ENCODE data around the gene SLIT3. TPM values are rescaled to one million over a fixed set of nuclear protein-coding genes. Genes with fewer than 3 reads are reported as not detected.

The SLIT3 gene
- total and polyA plus RNA-seq, 4 donors: 18.1 to 22.5 (median 19.5) TPM

GRCh38 chr5:168784454-168784853 is 516.5 kb downstream of the SLIT3 start:
- no peak for DNase-seq (ENCODE audit: low read depth in 4 of 6, low spot score in 6 of 6)
- no peak overlapping the region for H3K4me3 ChIP-seq (ENCODE audit: low read depth, low read length)
- H3K27ac ChIP-seq (ENCODE audit: low read depth, low read length): no peak overlapping the region
- H3K27me3 ChIP-seq (ENCODE audit: control insufficient read depth, insufficient read depth, low read length): no peaks in the 10 kb centered on the region
- H3K9me3 ChIP-seq (ENCODE audit: control insufficient read depth, insufficient read depth, low read length): no peaks in the 10 kb centered on the region
- peaks cover 7% of the 10 kb centered on the region for H3K4me1 ChIP-seq (ENCODE audit: control insufficient read depth, insufficient read depth, low read length)
- H3K36me3 ChIP-seq (ENCODE audit: control insufficient read depth, insufficient read depth, low read length): no peaks in the 10 kb centered on the region
- no CpG with 5 or more reads among the region's 4 CpGs for WGBS (ENCODE audit: insufficient coverage)

- 32% methylated on average over 4 of the region's 10 CpGs for WGBS (ENCODE audit: insufficient coverage)
- peak in 2 of 6 donors; percentile 37 to 50 for DNase-seq (ENCODE audit: low read depth in 4 of 6, low spot score in 6 of 6)
- Histone ChIP-seq H3K4me1 (ENCODE audit: control insufficient read depth, insufficient read depth, low read length) (peaks cover 7% of the 10 kb centered on the region), H3K4me3 (ENCODE audit: low read depth, low read length) (no peak overlapping the region), H3K27ac (ENCODE audit: low read depth, low read length) (no peak overlapping the region), H3K27me3 (ENCODE audit: control insufficient read depth, insufficient read depth, low read length) (no peaks in the 10 kb centered on the region), H3K9me3 (ENCODE audit: control insufficient read depth, insufficient read depth, low read length) (no peaks in the 10 kb centered on the region), H3K36me3 (ENCODE audit: control insufficient read depth, insufficient read depth, low read length) (no peaks in the 10 kb centered on the region)
These were observed 518.9 kb downstream of the SLIT3 start for GRCh38 chr5:168781941-168782571.

GRCh38 chr5:168780888-168781287 is 520.1 kb downstream of the SLIT3 start:
- Histone ChIP-seq H3K36me3 (ENCODE audit: control insufficient read depth, insufficient read depth, low read length) (no peaks in the 10 kb centered on the region), H3K9me3 (ENCODE audit: control insufficient read depth, insufficient read depth, low read length) (no peaks in the 10 kb centered on the region), H3K27me3 (ENCODE audit: control insufficient read depth, insufficient read depth, low read length) (no peaks in the 10 kb centered on the region), H3K27ac (ENCODE audit: low read depth, low read length) (no peak overlapping the region), H3K4me3 (ENCODE audit: low read depth, low read length) (no peak overlapping the region), H3K4me1 (ENCODE audit: control insufficient read depth, insufficient read depth, low read length) (peaks cover 10% of the 10 kb centered on the region)
- DNase-seq (ENCODE audit: low read depth in 4 of 6, low spot score in 6 of 6): peak in 1 of 6 donors; percentile 60
- WGBS (ENCODE audit: insufficient coverage): 83% methylated on average over 1 of the region's 3 CpGs

- Histone ChIP-seq H3K36me3 (ENCODE audit: control insufficient read depth, insufficient read depth, low read length) (no peaks in the 10 kb centered on the region), H3K27ac (ENCODE audit: low read depth, low read length) (no peak overlapping the region), H3K27me3 (ENCODE audit: control insufficient read depth, insufficient read depth, low read length) (no peaks in the 10 kb centered on the region), H3K4me3 (ENCODE audit: low read depth, low read length) (no peak overlapping the region), H3K4me1 (ENCODE audit: control insufficient read depth, insufficient read depth, low read length) (peaks cover 13% of the 10 kb centered on the region), H3K9me3 (ENCODE audit: control insufficient read depth, insufficient read depth, low read length) (no peaks in the 10 kb centered on the region)
- 100% methylated on average over 3 of the region's 3 CpGs for WGBS (ENCODE audit: insufficient coverage)
- DNase-seq (ENCODE audit: low read depth in 4 of 6, low spot score in 6 of 6): no peak
These were observed 521.6 kb downstream of the SLIT3 start for GRCh38 chr5:168779333-168779732.

- 84% methylated on average over 10 of the region's 10 CpGs for WGBS (ENCODE audit: insufficient coverage)
These were observed 522.4 kb downstream of the SLIT3 start for GRCh38 chr5:168778536-168778935.

GRCh38 chr5:168777651-168778050 is 523.3 kb downstream of the SLIT3 start:
- peaks cover 2% of the 10 kb centered on the region for H3K36me3 ChIP-seq (ENCODE audit: control insufficient read depth, insufficient read depth, low read length)
- DNase-seq (ENCODE audit: low read depth in 4 of 6, low spot score in 6 of 6): no peak
- H3K27ac ChIP-seq (ENCODE audit: low read depth, low read length): no peak overlapping the region
- H3K9me3 ChIP-seq (ENCODE audit: control insufficient read depth, insufficient read depth, low read length): no peaks in the 10 kb centered on the region
- no peak overlapping the region for H3K4me3 ChIP-seq (ENCODE audit: low read depth, low read length)
- peaks cover 19% of the 10 kb centered on the region for H3K4me1 ChIP-seq (ENCODE audit: control insufficient read depth, insufficient read depth, low read length)
- 80% methylated on average over 1 of the region's 2 CpGs for WGBS (ENCODE audit: insufficient coverage)
- H3K27me3 ChIP-seq (ENCODE audit: control insufficient read depth, insufficient read depth, low read length): no peaks in the 10 kb centered on the region

More at GRCh38 chr5:168778536-168778935, 522.4 kb downstream of the SLIT3 start:
- Histone ChIP-seq H3K27me3 (ENCODE audit: control insufficient read depth, insufficient read depth, low read length) (no peaks in the 10 kb centered on the region), H3K9me3 (ENCODE audit: control insufficient read depth, insufficient read depth, low read length) (no peaks in the 10 kb centered on the region), H3K36me3 (ENCODE audit: control insufficient read depth, insufficient read depth, low read length) (no peaks in the 10 kb centered on the region), H3K27ac (ENCODE audit: low read depth, low read length) (no peak overlapping the region), H3K4me1 (ENCODE audit: control insufficient read depth, insufficient read depth, low read length) (peaks cover 13% of the 10 kb centered on the region), H3K4me3 (ENCODE audit: low read depth, low read length) (no peak overlapping the region)
- no peak for DNase-seq (ENCODE audit: low read depth in 4 of 6, low spot score in 6 of 6)

- DNase-seq (ENCODE audit: low read depth in 4 of 6, low spot score in 6 of 6): peak in 1 of 6 donors; percentile 62
- WGBS (ENCODE audit: insufficient coverage): 14% methylated on average over 3 of the region's 9 CpGs
- peaks cover 21% of the 10 kb centered on the region for H3K4me1 ChIP-seq (ENCODE audit: control insufficient read depth, insufficient read depth, low read length)
These were observed 524.9 kb downstream of the SLIT3 start for GRCh38 chr5:168776070-168776469.

GRCh38 chr5:168773226-168773625 is 527.7 kb downstream of the SLIT3 start:
- peak in 2 of 6 donors; percentile 62 to 80 for DNase-seq (ENCODE audit: low read depth in 4 of 6, low spot score in 6 of 6)
- no peak overlapping the region for H3K4me3 ChIP-seq (ENCODE audit: low read depth, low read length)
- peaks cover 3% of the 10 kb centered on the region for H3K36me3 ChIP-seq (ENCODE audit: control insufficient read depth, insufficient read depth, low read length)
- 76% methylated on average over 5 of the region's 9 CpGs for WGBS (ENCODE audit: insufficient coverage)
- H3K27me3 ChIP-seq (ENCODE audit: control insufficient read depth, insufficient read depth, low read length): no peaks in the 10 kb centered on the region
- H3K27ac ChIP-seq (ENCODE audit: low read depth, low read length): no peak overlapping the region
- no peaks in the 10 kb centered on the region for H3K9me3 ChIP-seq (ENCODE audit: control insufficient read depth, insufficient read depth, low read length)
- peaks cover 17% of the 10 kb centered on the region for H3K4me1 ChIP-seq (ENCODE audit: control insufficient read depth, insufficient read depth, low read length)

More at GRCh38 chr5:168776070-168776469, 524.9 kb downstream of the SLIT3 start:
- Histone ChIP-seq H3K4me3 (ENCODE audit: low read depth, low read length) (no peak overlapping the region), H3K27ac (ENCODE audit: low read depth, low read length) (no peak overlapping the region), H3K9me3 (ENCODE audit: control insufficient read depth, insufficient read depth, low read length) (no peaks in the 10 kb centered on the region), H3K27me3 (ENCODE audit: control insufficient read depth, insufficient read depth, low read length) (no peaks in the 10 kb centered on the region), H3K36me3 (ENCODE audit: control insufficient read depth, insufficient read depth, low read length) (peaks cover 3% of the 10 kb centered on the region)

- no peaks in the 10 kb centered on the region for H3K27me3 ChIP-seq (ENCODE audit: control insufficient read depth, insufficient read depth, low read length)
- peaks cover 17% of the 10 kb centered on the region for H3K4me1 ChIP-seq (ENCODE audit: control insufficient read depth, insufficient read depth, low read length)
- H3K4me3 ChIP-seq (ENCODE audit: low read depth, low read length): no peak overlapping the region
- no peak overlapping the region for H3K27ac ChIP-seq (ENCODE audit: low read depth, low read length)
- peaks cover 6% of the 10 kb centered on the region for H3K36me3 ChIP-seq (ENCODE audit: control insufficient read depth, insufficient read depth, low read length)
- H3K9me3 ChIP-seq (ENCODE audit: control insufficient read depth, insufficient read depth, low read length): no peaks in the 10 kb centered on the region
- DNase-seq (ENCODE audit: low read depth in 4 of 6, low spot score in 6 of 6): no peak
- 86% methylated on average over 20 of the region's 22 CpGs for WGBS (ENCODE audit: insufficient coverage)
These were observed 528.5 kb downstream of the SLIT3 start for GRCh38 chr5:168772316-168772961.

- 92% methylated on average over 3 of the region's 6 CpGs for WGBS (ENCODE audit: insufficient coverage)
- no peaks in the 10 kb centered on the region for H3K9me3 ChIP-seq (ENCODE audit: control insufficient read depth, insufficient read depth, low read length)
- H3K27me3 ChIP-seq (ENCODE audit: control insufficient read depth, insufficient read depth, low read length): no peaks in the 10 kb centered on the region
- DNase-seq (ENCODE audit: low read depth in 4 of 6, low spot score in 6 of 6): no peak
- peaks cover 6% of the 10 kb centered on the region for H3K36me3 ChIP-seq (ENCODE audit: control insufficient read depth, insufficient read depth, low read length)
- H3K4me1 ChIP-seq (ENCODE audit: control insufficient read depth, insufficient read depth, low read length): peaks cover 17% of the 10 kb centered on the region
- no peak overlapping the region for H3K27ac ChIP-seq (ENCODE audit: low read depth, low read length)
- H3K4me3 ChIP-seq (ENCODE audit: low read depth, low read length): no peak overlapping the region
These were observed 529.3 kb downstream of the SLIT3 start for GRCh38 chr5:168771678-168772077.
